Measurements from ENCODE around the gene MAN2A1.

MAN2A1 gene

DNA sequence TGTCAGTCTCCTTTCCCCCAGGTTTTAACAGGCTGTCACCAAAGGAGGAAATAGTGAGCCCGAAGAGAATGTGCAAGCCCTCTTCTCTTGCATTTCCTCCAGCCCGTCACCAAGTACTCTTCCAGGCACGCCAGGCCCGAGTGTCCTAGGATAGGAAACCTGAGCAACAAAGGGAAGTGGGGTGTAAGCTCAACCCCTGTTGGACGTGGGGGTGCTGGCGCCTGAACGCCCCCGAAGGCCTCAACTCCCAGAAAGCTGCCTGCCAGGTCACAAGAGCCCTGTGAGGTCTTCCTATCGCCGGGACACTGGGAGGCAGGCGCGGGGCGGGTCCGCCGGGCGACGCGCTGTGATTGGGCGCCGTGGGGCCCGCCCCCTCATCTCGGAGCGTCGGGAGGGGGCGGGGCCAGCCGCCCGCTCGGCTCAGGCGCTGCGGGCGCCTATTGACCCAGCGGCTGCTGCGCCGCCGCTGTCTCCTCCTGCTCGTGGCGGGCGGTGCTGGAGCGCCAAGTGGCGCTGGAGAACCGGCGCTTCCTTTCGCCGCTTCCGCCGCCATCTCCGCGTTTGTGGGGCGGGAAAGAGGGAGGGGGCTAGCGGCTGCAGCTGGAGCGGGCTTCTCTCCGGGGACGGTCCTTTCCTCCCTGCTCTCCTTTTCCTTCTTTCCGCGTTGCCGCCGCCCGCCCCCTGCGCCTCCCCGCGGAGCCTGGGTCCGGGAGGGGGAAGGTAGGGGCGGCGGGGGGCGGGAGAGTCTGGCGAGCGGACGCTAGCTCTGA lies 572 bp upstream of the MAN2A1 start:
- TF ChIP-seq TAF1 (IDR thresholded peaks at IDR 0.05; ENCODE audit: borderline replicate concordance, insufficient read depth, low read length): peak; percentile 88
- TF ChIP-seq, protein P1, sequence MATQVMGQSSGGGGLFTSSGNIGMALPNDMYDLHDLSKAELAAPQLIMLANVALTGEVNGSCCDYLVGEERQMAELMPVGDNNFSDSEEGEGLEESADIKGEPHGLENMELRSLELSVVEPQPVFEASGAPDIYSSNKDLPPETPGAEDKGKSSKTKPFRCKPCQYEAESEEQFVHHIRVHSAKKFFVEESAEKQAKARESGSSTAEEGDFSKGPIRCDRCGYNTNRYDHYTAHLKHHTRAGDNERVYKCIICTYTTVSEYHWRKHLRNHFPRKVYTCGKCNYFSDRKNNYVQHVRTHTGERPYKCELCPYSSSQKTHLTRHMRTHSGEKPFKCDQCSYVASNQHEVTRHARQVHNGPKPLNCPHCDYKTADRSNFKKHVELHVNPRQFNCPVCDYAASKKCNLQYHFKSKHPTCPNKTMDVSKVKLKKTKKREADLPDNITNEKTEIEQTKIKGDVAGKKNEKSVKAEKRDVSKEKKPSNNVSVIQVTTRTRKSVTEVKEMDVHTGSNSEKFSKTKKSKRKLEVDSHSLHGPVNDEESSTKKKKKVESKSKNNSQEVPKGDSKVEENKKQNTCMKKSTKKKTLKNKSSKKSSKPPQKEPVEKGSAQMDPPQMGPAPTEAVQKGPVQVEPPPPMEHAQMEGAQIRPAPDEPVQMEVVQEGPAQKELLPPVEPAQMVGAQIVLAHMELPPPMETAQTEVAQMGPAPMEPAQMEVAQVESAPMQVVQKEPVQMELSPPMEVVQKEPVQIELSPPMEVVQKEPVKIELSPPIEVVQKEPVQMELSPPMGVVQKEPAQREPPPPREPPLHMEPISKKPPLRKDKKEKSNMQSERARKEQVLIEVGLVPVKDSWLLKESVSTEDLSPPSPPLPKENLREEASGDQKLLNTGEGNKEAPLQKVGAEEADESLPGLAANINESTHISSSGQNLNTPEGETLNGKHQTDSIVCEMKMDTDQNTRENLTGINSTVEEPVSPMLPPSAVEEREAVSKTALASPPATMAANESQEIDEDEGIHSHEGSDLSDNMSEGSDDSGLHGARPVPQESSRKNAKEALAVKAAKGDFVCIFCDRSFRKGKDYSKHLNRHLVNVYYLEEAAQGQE (IDR thresholded peaks at IDR 0.05; ENCODE audit: insufficient read depth in 1 of 2, low read depth in 2 of 2, low read length in 2 of 2): no peak
- TF ChIP-seq POLR2AphosphoS5 (IDR thresholded peaks at IDR 0.05; ENCODE audit: low read depth, low read length): peak; percentile 82
- peak; percentile 64; the same call in 1 of the 2 replicates for TF ChIP-seq SIN3A (IDR thresholded peaks at IDR 0.05; ENCODE audit: borderline replicate concordance, insufficient read depth, low read length)
- TF ChIP-seq FOXP2 (optimal IDR thresholded peaks at IDR 0.05; ENCODE audit: borderline replicate concordance, extremely low read depth, extremely low read length, insufficient read depth): peak; percentile 31

DNA sequence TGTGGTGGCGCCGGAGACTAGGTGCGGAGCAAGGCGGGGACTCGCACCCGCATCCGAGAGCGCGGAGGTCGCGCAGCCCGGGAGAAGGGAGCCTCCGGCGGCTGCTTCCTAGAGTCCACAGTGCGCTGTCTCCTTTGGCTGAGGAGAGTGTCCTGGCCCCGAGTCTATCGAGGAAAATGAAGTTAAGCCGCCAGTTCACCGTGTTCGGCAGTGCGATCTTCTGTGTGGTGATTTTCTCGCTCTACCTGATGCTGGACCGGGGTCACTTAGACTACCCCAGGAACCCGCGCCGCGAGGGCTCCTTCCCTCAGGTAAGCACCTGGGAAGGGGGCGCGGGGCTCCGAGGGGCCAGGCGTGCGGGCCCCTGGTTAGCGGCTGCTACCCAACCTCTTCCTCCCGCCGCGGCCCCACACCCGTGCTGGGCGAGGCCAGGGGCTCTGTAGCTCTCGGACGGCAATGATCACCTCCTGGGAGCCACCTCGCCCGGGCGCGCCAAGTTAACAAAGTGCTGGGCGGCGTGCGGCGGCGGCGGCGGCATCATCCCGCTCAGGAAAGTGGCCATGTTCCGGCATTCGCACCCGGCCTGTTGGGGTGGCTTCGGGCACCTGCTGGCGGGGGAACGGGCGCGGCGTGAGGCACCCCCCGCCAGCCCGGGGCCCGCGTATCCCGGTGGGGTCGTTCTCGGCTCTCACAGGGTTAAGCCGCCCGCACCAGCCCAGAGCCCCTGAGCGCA lies 681 bp downstream of the MAN2A1 start:
- TF ChIP-seq, protein P1 (IDR thresholded peaks at IDR 0.05; ENCODE audit: insufficient read depth in 1 of 2, low read depth in 2 of 2, low read length in 2 of 2): no peak

DNA sequence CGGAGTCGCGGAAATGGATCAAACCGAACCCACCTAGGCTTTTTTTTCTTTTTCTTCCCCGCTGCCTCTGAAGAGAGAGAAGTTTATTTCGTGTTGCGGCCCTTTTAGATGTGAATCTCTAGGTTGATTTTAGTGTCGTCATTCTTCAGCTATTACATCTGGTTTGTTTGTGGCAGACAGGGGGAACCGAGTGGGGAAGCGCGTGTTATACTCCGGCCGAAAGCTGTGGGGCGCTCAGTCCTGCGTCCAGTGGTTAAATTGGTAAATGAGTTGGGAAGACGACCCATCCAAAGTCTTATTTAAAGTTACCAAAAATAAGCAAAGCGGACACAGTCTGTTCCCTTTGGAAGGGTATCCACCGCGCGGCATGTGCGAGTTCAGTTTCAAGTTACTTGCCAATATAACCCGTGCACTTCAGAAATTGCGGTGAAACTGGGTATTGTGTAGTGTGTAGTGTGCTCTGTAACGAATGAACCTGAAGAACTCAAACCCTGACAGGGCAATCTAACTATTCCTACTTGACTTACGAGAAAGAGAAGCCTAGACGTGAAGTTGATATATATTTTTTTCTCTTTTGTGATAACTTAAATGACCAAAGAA lies 1.3 kb downstream of the MAN2A1 start:
- TF ChIP-seq FOXP2 (optimal IDR thresholded peaks at IDR 0.05; ENCODE audit: borderline replicate concordance, extremely low read depth, extremely low read length, insufficient read depth) (no peak), TAF1 (IDR thresholded peaks at IDR 0.05; ENCODE audit: borderline replicate concordance, insufficient read depth, low read length) (no peak), SIN3A (IDR thresholded peaks at IDR 0.05; ENCODE audit: borderline replicate concordance, insufficient read depth, low read length) (0 out of 2 replicates have a peak, but pooled peaks have one; percentile 24)

DNA sequence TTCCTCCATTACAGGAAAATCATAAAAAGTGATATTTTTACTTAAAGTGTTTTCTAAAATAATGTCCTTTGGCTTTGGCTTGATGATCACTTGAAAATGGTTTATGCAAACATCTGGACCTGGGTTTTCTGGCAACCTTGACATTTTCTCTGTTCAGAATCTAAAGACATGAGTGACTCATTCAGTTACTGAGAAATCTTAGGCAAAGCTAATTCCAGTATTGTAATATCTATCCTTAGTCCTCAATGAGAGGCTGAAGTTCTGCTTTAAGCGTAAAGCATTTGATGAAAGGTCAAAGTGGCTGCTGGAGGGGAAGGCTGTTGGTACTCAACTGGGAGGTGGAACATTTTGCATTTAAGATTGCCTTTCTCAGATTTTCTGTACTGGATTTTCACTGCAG lies 2.3 kb downstream of the MAN2A1 start:
- TF ChIP-seq, protein P1 (IDR thresholded peaks at IDR 0.05; ENCODE audit: insufficient read depth in 1 of 2, low read depth in 2 of 2, low read length in 2 of 2): no peak
- TF ChIP-seq FOXP2 (optimal IDR thresholded peaks at IDR 0.05; ENCODE audit: borderline replicate concordance, extremely low read depth, extremely low read length, insufficient read depth) (no peak), SIN3A (IDR thresholded peaks at IDR 0.05; ENCODE audit: borderline replicate concordance, insufficient read depth, low read length) (no peak), POLR2AphosphoS5 (IDR thresholded peaks at IDR 0.05; ENCODE audit: low read depth, low read length) (no peak), TAF1 (IDR thresholded peaks at IDR 0.05; ENCODE audit: borderline replicate concordance, insufficient read depth, low read length) (no peak)

DNA sequence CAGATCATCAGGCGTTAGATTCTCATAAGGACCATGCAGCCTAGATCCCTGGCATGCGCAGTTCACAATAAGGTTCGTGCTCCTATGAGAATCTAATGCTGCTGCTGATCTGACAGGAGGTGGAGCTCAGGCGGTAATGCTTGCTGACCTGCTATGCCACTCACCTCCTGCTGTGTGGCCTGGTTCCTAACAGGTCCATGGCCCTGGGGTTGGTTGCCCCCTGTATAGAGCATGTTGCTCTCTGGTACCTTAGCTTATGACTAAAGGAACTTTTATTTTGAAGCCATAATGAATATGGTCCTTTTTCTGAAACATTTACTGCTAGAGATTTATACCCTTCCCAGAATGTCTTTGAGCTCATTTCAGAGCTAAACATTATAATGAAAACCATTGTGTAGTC lies 3.1 kb downstream of the MAN2A1 start:
- no peak for TF ChIP-seq TAF1 (IDR thresholded peaks at IDR 0.05; ENCODE audit: borderline replicate concordance, insufficient read depth, low read length)
- no peak for TF ChIP-seq SIN3A (IDR thresholded peaks at IDR 0.05; ENCODE audit: borderline replicate concordance, insufficient read depth, low read length)

Data from PFSK-1 (cell line).